Right cardiac atrium (tissue), 5 donors: ENCODE measurements around the gene MMP11. TPM values are rescaled to one million over a fixed set of nuclear protein-coding genes. Genes with fewer than 3 reads are reported as not detected.
A peak's percentile ranks its signal among the peaks of the same experiment; 100 is the strongest.
"Not testable (repeated sequence)": the region's sequence is repeated elsewhere in the genome, so short reads cannot be mapped to it uniquely, and the experiment has no call there.

ENCODE experiments used
- ATAC-seq, 2 donors: fragments of 200-7000 bp; cut with Tn5 transposase; one replicate each; pipeline versions ENCODE4 v1.8.0 to v1.9.1; 2020; ENCODE audit warnings: moderate library complexity in 2 of 2, mild to moderate bottlenecking in 1 of 2
- DNase-seq, 3 donors: peaks; one replicate each; pipeline ENCODE4 v3.0.0-alpha.2; 2020
- H3K27ac ChIP-seq: one replicate; pipeline ENCODE4 v1.5.1; 2013; ENCODE audit warnings: mild to moderate bottlenecking, low read length, control low read depth, moderate library complexity
- H3K27me3 ChIP-seq: one replicate; pipeline ENCODE4 v1.6.1; 2013; ENCODE audit not compliant: control insufficient read depth, insufficient read depth
- H3K4me1 ChIP-seq: one replicate; pipeline ENCODE4 v1.6.1; 2013; ENCODE audit warnings: low read length; ENCODE audit not compliant: control insufficient read depth, insufficient read depth
- H3K4me3 ChIP-seq: one replicate; pipeline ENCODE4 v1.5.1; 2013; ENCODE audit warnings: low read length, control low read depth
- H3K9me3 ChIP-seq: one replicate; pipeline ENCODE4 v1.6.1; 2013; ENCODE audit warnings: low read length; ENCODE audit not compliant: control insufficient read depth
- WGBS: extraction: QIAGEN DNeasy Blood & Tissue Kit; methylation state at CpG from one replicate; pipeline ENCODE4 v1.1.7; 2013; 5-methylcytosine and 5-hydroxymethylcytosine counted together
- intact Hi-C, 4 donors: fragments of 100-400 bp; cut with DNase I; formaldehyde crosslinking; loops; one replicate each; pipeline versions ENCODE4 v1.11.0 to v1.14.0; 2022 to 2023
- long read RNA-seq, 4 donors: library from polyadenylated mRNA; unstranded; transcript quantifications; one replicate each; pipeline ENCODE4 v2.0.0, GENCODE V29; 2020 to 2021
- polyA plus RNA-seq: library from polyadenylated mRNA; stranded (reverse); fragments of 200-250 nt; gene quantifications from one replicate; pipeline ENCODE4 v1.2.3, GENCODE V29; 2013
- total RNA-seq, 4 donors: library from RNA; stranded (reverse); fragmentation: NEBNext Ultra II Directional; extraction: Animal tissue kit (Norgen Biotek cat#: 25700); gene quantifications; one replicate each; pipeline ENCODE4 v1.2.1, GENCODE V29; 2021
- donor health status: healthy with polysubstance abuse.
- donor health status: DM: no; HTN: yes; CAD: no.
- donor health status: DM: no; HTN: no; CAD: no.
- donor health status: DM: no; HTN: yes; CAD: no; lungs with severe emphysema.
- donor health status: DM: yes; HTN: yes; CAD: no.

The MMP11 gene
- total RNA-seq (10 to 100 TPM in 2 of 4 donors, 1 to 10 TPM in 2; 2.8 to 15.4 (median 11.5) TPM), polyA plus RNA-seq (5.9 TPM)
- long read RNA-seq, donor 1, transcript MMP11-201 (8 exons, 2,291 nt) = major isoform, 12 of 18 reads
- long read RNA-seq, donor 1, partial matches to known transcripts = 5 of 18 reads
- long read RNA-seq, donor 1, other reads (novel, unspliced or antisense) = 1 of 18 reads
- long read RNA-seq, donor 2, transcript MMP11-201 (8 exons, 2,291 nt) = major isoform, 9 of 17 reads
- long read RNA-seq, donor 2, partial matches to known transcripts = 6 of 17 reads
- long read RNA-seq, donor 2, other reads (novel, unspliced or antisense) = 2 of 17 reads
- long read RNA-seq, donor 3, transcript MMP11-201 (8 exons, 2,291 nt) = major isoform, 9 of 13 reads
- long read RNA-seq, donor 3, partial matches to known transcripts = 3 of 13 reads
- long read RNA-seq, donor 3, other reads (novel, unspliced or antisense) = 1 of 13 reads
- long read RNA-seq, donor 4, transcript MMP11-201 (8 exons, 2,291 nt) = major isoform, 14 of 22 reads
- long read RNA-seq, donor 4, partial matches to known transcripts = 3 of 22 reads
- long read RNA-seq, donor 4, other reads (novel, unspliced or antisense) = 5 of 22 reads

- no peaks in the 10 kb centered on the region for H3K4me1 ChIP-seq
- H3K27ac ChIP-seq = peak within 1 kb of the TSS; percentile 25
- 4% methylated on average over 79 of the region's 79 CpGs for WGBS
- ATAC-seq (peak; percentile 36 to 53), DNase-seq (peak; percentile 66 to 89 (median 87))
- no peaks in the 10 kb centered on the region for H3K27me3 ChIP-seq
- intact Hi-C loops = loop anchor here in 1 of 4 donors (5.0 kb wide), 1 partner anchor 74 kb away; no protein-coding TSS in a partner anchor
- peak within 1 kb of the TSS; percentile 62 for H3K4me3 ChIP-seq
- H3K9me3 ChIP-seq = no peaks in the 10 kb centered on the region
These were observed at the start of gene MMP11 for GRCh38 chr22:23772649-23773473. Gene MMP11, plus strand, starts transcription at chr22:23772849. Its CDS starts 22 bp downstream, at chr22:23772871.

- H3K9me3 ChIP-seq, DNase-seq, intact Hi-C loops, H3K27me3 ChIP-seq, H3K4me1 ChIP-seq, H3K27ac ChIP-seq, H3K4me3 ChIP-seq, ATAC-seq: not testable (repeated sequence)
- 81% methylated on average over 4 of the region's 4 CpGs for WGBS
These were observed 44.5 kb upstream of the MMP11 start for GRCh38 chr22:23728108-23728507.

GRCh38 chr22:23737696-23738095 is 35.0 kb upstream of the MMP11 start:
- Histone ChIP-seq H3K9me3 (no peaks in the 10 kb centered on the region), H3K4me3 (no peak overlapping the region)

GRCh38 chr22:23742505-23743264 is 30.0 kb upstream of the MMP11 start:
- ATAC-seq (peak; percentile 76 to 85), DNase-seq (peak; percentile 52 to 81 (median 72))
- intact Hi-C loops = no loop called here
- Histone ChIP-seq H3K4me1 (peaks cover 9% of the 10 kb centered on the region), H3K27me3 (no peaks in the 10 kb centered on the region), H3K27ac (peak overlapping the region; percentile 50), H3K9me3 (no peaks in the 10 kb centered on the region), H3K4me3 (no peak overlapping the region)
- 58% methylated on average over 7 of the region's 7 CpGs for WGBS

More at GRCh38 chr22:23737696-23738095, 35.0 kb upstream of the MMP11 start:
- Histone ChIP-seq H3K27me3 (no peaks in the 10 kb centered on the region), H3K27ac (no peak overlapping the region), H3K4me1 (peaks cover 5% of the 10 kb centered on the region)
- DNase-seq (no peak), ATAC-seq (no peak)
- intact Hi-C loops = no loop called here

- Histone ChIP-seq H3K9me3 (no peaks in the 10 kb centered on the region), H3K4me3 (no peak overlapping the region), H3K27me3 (no peaks in the 10 kb centered on the region), H3K27ac (peak overlapping the region; percentile 21), H3K4me1 (peaks cover 9% of the 10 kb centered on the region)
- WGBS = 69% methylated on average over 2 of the region's 2 CpGs
- intact Hi-C loops = no loop called here
- DNase-seq (peak; percentile 73 to 91 (median 85)), ATAC-seq (peak; percentile 65 to 68)
These were observed 29.3 kb upstream of the MMP11 start for GRCh38 chr22:23743303-23743705.

- DNase-seq (no peak), ATAC-seq (no peak)
- Histone ChIP-seq H3K27me3 (no peaks in the 10 kb centered on the region), H3K27ac (no peak overlapping the region), H3K4me1 (peaks cover 9% of the 10 kb centered on the region), H3K4me3 (no peak overlapping the region), H3K9me3 (no peaks in the 10 kb centered on the region)
- 94% methylated on average over 13 of the region's 13 CpGs for WGBS
- intact Hi-C loops = no loop called here
These were observed 28.6 kb upstream of the MMP11 start for GRCh38 chr22:23744001-23744400.

- WGBS = 97% methylated on average over 14 of the region's 14 CpGs
- ATAC-seq (no peak), DNase-seq (no peak)
- Histone ChIP-seq H3K27ac (no peak overlapping the region), H3K4me1 (peaks cover 9% of the 10 kb centered on the region), H3K9me3 (no peaks in the 10 kb centered on the region), H3K27me3 (no peaks in the 10 kb centered on the region), H3K4me3 (no peak overlapping the region)
- intact Hi-C loops = no loop called here
These were observed 28.2 kb upstream of the MMP11 start for GRCh38 chr22:23744485-23744884.

- 67% methylated on average over 6 of the region's 6 CpGs for WGBS
- ATAC-seq (no peak), DNase-seq (peak in 1 of 3 donors; percentile 53)
- no peaks in the 10 kb centered on the region for H3K27me3 ChIP-seq
- H3K9me3 ChIP-seq = no peaks in the 10 kb centered on the region
- intact Hi-C loops = no loop called here
- peaks cover 9% of the 10 kb centered on the region for H3K4me1 ChIP-seq
- H3K27ac ChIP-seq = no peak overlapping the region
- H3K4me3 ChIP-seq = no peak overlapping the region
These were observed 26.9 kb upstream of the MMP11 start for GRCh38 chr22:23745791-23746190.

- no peaks in the 10 kb centered on the region for H3K9me3 ChIP-seq
- intact Hi-C loops = no loop called here
- no peak overlapping the region for H3K27ac ChIP-seq
- 43% methylated on average over 12 of the region's 12 CpGs for WGBS
- no peaks in the 10 kb centered on the region for H3K4me1 ChIP-seq
- H3K27me3 ChIP-seq = no peaks in the 10 kb centered on the region
- ATAC-seq (peak; percentile 52 to 53), DNase-seq (peak in 2 of 3 donors; percentile 18 to 70)
- H3K4me3 ChIP-seq = peak overlapping the region; percentile 88
These were observed 22.8 kb upstream of the MMP11 start for GRCh38 chr22:23749841-23750301.

GRCh38 chr22:23750367-23750713 is 22.3 kb upstream of the MMP11 start:
- Histone ChIP-seq H3K4me1 (no peaks in the 10 kb centered on the region), H3K27me3 (no peaks in the 10 kb centered on the region), H3K9me3 (no peaks in the 10 kb centered on the region), H3K27ac (peak overlapping the region; percentile 13), H3K4me3 (peak overlapping the region; percentile 88)
- ATAC-seq = peak in 1 of 2 donors; percentile 7
- DNase-seq = no peak
- intact Hi-C loops = no loop called here
- WGBS = 18% methylated on average over 5 of the region's 5 CpGs
